Astrocyte of the hippocampus (primary cell): ENCODE data around the gene EFNA3.

Experiments
- DNase-seq: peaks from one replicate; pipeline ENCODE4 v3.0.0; 2011; ENCODE audit warnings: low read depth, low spot score

Gene EFNA3

DNA sequence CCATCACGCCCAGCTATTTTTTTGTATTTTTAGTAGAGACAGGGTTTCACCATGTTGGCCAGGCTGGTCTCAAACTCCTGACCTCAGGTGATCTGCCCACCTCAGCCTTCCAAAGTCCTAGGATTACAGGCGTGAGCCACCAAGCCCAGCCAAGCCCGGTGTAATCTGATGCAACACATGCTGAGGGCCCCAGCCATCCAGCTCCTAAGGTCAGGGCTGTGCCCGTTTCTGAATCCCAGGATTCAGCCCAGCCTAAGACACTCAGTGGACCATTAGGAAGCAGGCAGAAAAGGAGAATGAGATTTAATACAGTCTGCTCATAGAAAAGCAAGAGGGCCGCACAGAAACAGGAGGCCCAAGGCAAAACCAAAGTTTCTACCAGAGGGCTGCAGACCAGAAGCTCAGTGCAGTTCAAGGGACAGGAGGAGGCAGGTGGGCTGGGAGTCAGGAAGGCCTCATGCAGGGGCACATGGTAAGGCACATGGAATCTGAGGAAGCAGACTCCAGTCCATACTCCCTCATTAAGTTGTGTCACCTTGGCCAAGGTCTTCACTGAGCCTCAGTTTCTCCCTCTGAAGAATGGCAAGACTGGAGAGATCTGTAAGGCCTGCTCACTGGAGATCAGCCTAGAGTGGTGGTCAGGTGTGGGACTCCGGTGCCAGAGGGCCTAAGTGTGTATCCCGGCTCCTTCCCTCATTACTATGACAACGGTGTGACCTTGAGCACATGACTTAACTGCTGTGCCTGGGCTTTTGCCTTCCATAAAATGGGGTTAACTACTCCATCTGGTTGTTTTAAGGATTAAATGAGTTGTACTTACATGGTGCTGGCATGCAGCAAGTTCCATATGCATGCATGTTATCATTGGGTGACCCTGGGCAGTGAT is 29.9 kb upstream of the EFNA3 start:
- no peak for DNase-seq

DNA sequence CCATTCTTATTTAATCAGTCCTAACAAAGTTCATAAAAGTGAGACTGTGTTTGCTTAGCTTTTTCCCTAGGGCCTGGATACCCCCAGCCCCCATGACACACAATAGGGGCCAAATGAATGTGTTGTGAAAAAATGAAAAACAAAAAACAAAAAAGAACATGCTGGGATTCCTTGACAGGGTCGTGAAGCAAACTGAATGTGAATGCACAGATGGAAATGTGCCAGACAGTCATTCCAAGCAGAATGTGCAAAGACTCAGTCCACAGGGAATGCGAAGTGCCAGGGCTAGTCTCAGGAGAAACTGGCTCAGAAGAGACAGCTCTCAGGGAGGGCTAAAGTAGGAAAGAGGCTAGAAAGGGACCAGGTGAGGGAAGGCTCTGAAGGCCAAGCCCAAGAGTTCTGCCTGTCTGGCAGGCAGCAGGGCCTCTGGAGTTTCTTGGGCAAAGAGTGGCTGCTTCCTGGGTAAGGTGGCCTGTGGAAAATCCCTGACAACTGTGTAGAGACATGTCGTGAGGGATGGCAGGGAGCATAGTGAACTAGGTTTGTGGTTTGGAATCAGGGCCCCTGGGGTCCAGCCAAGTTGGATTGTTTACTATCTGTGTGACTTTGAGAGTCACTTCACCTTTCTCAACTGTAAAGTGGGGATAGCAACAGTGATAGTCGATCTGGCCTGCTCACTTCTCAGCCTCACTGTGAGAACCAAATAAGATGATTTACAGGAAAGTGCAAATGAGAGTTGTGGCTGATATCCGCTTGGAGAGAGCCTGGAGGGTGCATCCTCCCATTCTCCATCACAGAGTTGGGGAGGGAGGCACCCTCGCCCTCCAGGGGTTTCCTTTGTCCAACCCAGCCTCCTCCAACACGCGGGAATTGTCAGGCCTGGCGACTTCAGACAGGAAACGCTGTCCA is 28.7 kb upstream of the EFNA3 start:
- peak; percentile 78 for DNase-seq

GRCh38 chr1:155050560-155051341 is 27.9 kb upstream of the EFNA3 start, which contains the start of gene ADAM15:
ADAM15 (plus strand) TSS chr1:155051316; CDS start chr1:155051387, 71 bp downstream.
- DNase-seq: peak; percentile 88

DNA sequence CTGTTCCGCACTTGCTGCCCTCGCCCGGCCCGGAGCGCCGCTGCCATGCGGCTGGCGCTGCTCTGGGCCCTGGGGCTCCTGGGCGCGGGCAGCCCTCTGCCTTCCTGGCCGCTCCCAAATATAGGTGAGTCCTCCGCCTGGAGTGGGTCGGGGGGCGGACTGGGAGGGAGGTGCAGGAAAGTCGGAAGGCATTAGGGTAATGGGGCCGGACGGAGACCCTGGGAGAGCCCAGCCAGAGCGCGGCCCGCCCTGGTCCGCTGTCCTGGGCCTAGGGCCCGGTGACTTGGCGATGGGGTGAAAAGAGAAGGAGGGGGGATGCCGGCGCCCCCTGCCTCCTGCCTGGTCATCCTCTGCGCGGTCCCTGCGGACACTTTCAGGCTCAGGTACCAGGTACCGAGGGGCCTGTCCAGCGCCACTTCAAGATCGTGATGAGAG is 27.3 kb upstream of the EFNA3 start:
- DNase-seq: no peak

GRCh38 chr1:155051777-155052398 is 26.7 kb upstream of the EFNA3 start:
- peak; percentile 54 for DNase-seq

DNA sequence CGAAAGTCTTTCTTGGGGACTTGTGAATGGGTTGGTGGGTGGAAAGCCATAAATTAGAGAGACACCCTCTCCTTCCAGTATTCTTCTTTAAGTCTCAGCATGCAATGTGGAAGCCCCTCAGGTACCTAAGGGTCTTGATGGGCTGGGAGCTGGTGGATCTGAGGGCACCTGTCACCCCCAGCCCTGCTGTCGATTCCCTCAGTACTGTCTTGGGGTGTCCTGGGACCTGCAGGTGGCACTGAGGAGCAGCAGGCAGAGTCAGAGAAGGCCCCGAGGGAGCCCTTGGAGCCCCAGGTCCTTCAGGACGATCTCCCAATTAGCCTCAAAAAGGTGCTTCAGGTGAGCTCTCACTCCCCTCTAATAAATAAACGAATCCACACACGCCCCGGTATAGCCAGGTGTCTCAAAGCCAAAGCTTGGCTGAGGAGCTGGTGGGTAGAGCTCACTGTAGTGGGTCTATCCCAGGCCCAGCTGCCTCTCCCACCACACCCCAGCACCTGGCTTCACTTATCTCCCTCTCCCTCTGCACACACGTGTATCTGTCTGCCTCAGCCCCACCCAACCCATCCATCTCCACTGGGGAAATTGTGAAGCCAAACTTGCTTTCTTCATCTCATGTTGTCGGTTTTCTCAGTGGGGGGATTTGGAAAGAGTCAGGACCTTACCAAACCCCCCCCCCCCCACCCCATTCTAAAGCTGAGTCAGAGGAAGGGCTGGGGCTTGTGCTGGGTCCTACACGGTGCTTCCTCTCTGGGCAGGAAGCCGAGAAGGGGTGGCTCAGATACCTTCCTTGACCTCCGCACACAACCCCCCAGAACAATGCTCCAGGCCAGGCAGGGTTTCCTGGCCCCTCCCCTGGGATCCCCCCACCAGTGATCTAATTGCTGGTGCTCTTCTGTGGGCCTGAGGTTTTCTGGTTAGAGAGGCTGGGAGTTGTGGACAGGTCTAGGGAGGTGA is 25.9 kb upstream of the EFNA3 start:
- DNase-seq: peak; percentile 30

GRCh38 chr1:155053531-155054105 is 25.0 kb upstream of the EFNA3 start:
- DNase-seq: no peak

- DNase-seq: no peak
Measured at GRCh38 chr1:155057104-155057503, 21.5 kb upstream of the EFNA3 start.

GRCh38 chr1:155057788-155058211 is 20.8 kb upstream of the EFNA3 start:
- DNase-seq: no peak

DNA sequence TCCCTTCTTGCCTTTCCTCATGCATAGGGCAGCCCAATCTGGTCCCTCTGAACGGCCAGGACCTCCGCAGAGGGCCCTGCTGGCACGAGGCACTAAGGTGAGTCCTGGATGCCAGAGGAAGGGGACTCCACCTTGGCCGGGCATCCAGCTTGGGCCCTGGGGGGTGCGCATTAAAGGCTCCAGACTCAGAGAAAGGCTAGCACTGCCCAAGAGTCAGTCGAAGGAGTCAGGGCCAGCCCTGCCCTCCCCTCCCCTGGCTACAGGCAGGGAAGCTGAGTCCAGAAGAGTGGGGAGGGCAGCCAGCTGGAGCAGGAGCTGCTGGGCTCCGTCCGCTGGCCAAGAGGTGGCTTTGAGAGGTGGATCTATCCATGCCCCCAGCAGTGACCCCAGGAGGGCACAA is 17.9 kb upstream of the EFNA3 start:
- DNase-seq: no peak

- DNase-seq: peak; percentile 90
Measured at GRCh38 chr1:155061381-155062150, 17.1 kb upstream of the EFNA3 start.

- no peak for DNase-seq
Measured at GRCh38 chr1:155062151-155062686, 16.4 kb upstream of the EFNA3 start.

DNA sequence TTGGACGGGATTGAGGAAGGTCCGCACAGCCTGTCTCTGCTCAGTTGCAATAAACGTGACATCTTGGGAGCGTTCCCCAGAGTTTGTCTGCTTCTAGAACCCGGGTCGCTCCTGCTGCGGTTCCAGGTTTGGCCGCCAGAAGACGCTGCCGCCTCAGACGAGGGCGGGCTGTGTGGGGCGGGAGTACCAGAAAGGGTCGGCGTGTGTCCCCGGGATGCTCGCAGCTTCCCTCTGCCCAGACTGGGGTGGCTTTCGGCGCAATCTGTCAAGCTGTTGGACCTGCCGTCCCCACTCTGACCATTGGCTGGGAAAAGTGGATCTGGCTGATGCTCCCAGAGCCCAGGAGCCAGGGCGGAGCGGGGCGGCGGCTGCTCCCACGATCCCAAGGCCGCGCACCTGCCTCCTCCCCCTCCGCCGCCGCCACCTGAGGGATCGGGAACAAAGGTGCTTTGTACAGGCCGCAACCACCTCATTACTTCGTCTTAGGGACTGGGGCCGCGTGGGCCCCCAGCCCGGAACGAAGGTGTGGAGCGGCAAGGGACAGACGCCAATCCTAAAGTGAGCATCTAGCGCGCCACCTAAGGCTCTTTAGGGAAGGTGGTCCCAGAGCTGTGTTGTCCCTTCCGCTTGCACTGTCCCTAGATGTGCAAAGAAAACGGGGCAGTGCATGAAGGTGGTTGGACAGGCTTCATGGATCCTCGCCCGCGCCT is 15.8 kb upstream of the EFNA3 start:
- DNase-seq: peak; percentile 81

DNA sequence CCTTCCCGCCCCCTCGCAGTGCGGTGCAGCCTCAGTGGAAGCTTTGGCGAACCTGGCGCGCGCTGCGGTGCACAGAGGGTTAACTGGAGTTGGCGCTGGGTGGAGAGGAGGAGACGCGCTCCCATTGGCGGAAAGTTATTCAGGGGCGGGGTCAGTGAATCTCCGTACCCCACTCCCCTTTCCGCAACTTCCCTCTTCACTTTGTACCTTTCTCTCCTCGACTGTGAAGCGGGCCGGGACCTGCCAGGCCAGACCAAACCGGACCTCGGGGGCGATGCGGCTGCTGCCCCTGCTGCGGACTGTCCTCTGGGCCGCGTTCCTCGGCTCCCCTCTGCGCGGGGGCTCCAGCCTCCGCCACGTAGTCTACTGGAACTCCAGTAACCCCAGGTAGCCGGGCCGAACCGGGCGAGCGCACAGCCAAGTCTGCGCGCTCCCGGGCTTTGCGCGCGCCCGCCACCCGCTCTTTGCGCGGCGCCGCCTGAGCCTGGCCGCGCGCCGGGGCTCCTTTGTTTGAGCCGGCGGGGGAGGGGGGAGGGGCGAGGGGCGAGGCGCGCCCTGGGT is 15.0 kb upstream of the EFNA3 start, which contains the start of gene EFNA4:
TSS of gene EFNA4 (plus strand) at position 191 of the 561 bp plus-strand sequence. CDS start at position 275, 84 bp downstream.
- DNase-seq: peak; percentile 93

- peak; percentile 73 for DNase-seq
Measured at GRCh38 chr1:155064111-155064831, 14.4 kb upstream of the EFNA3 start.

- no peak for DNase-seq
Measured at GRCh38 chr1:155064832-155065429, 13.7 kb upstream of the EFNA3 start.
